ENCODE results near the gene TMEM150B.

Gene TMEM150B, protein sequence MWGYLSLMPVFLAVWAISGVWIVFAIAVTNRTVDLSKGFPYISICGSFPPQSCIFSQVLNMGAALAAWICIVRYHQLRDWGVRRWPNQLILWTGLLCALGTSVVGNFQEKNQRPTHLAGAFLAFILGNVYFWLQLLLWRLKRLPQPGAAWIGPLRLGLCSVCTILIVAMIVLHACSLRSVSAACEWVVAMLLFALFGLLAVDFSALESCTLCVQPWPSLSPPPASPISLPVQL

DNA sequence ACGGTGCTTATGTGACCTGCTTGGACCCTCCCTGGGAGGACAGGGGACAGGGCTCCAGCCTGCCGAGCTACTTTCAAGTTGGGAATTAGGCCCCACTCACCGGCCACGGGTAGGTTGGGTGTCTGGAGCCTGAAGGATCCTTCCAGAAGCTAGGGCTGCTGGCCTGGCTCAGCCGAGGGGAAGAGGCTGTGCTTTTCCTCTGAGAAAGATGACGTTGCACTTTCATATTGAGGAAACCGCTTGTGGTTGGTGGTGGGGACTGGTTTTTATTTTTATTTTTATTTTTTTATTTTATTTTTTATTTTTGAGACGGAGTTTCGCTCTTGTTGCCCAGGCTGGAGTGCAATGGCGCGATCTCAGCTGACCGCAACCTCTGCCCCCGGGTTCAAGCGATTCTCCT lies at the start of gene TMEM150B:
Gene TMEM150B, minus strand, starts transcription at position 170 of the 400 bp plus-strand sequence. CDS start 4,305 bp downstream, outside the sequence.
- ATAC-seq = no peak

DNA sequence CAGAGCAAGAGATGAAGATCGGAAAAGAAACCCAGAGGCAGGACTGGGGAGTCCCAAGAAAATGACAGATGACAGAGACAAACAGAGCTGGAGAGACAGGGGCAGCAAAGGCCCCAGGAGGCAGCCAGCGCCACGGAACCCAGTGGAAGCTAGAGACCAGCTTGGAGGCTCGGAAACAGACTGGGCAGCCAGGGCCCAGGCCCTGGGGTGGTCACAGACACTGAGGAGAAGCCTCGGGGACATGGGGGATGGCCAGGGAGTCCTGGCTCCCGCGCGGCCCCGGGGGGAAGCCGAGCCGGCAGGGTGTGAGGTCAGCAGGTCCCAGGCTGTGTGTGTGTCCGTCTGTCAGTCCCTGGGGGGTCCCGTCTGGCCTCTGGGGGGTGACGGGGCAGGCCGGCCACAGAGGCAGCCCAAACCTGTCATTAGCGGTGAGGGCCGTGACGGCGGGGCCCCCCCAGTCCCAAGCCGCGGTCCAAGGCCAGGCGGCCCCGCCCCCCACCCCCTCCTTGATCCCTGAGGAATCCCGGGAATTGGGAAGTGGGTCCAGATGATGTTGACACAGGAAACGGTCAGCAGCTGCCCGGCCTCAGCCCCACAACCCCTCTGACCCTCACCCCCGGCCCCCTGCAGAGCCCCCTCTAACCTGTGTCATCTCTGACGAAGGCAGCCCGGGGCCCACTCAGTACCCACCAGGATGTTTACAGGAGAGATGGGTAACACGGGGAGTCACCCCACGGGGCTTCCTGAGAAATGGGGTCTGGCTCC lies 49.0 kb upstream of the TMEM150B start:
- ATAC-seq = no peak

DNA sequence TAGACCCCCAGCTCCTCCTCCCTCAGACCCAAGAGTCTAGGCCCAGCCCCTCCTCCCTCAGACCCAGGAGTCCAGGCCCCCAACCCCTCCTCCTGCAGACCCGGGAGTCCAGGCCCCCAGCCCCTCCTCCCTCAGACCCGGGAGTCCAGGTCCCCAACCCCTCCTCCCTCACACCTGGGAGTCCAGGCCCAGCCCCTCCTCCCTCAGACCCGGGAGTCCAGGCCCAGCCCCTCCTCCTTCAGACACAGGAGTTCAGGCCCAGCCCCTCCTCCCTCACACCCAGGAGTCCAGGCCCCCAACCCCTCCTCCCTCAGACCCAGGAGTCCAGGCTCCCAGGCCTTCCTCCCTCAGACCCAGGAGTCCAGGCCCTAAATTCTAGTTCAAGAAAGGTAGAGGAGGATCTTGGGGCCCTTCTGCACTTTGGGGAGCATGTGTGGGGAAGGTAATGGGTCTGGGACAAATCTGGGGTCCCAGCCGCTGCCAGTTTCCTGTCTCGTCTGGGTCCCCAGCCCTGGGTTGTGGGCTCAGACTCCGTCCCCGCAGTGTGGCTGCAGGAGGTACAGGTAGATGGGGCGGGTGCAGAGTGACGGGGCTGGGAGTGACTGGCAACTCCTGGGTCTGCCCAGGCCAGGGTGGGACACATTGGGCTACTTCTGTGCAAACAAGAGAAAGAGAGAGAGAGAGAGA lies 48.3 kb upstream of the TMEM150B start:
- ATAC-seq = no peak

DNA sequence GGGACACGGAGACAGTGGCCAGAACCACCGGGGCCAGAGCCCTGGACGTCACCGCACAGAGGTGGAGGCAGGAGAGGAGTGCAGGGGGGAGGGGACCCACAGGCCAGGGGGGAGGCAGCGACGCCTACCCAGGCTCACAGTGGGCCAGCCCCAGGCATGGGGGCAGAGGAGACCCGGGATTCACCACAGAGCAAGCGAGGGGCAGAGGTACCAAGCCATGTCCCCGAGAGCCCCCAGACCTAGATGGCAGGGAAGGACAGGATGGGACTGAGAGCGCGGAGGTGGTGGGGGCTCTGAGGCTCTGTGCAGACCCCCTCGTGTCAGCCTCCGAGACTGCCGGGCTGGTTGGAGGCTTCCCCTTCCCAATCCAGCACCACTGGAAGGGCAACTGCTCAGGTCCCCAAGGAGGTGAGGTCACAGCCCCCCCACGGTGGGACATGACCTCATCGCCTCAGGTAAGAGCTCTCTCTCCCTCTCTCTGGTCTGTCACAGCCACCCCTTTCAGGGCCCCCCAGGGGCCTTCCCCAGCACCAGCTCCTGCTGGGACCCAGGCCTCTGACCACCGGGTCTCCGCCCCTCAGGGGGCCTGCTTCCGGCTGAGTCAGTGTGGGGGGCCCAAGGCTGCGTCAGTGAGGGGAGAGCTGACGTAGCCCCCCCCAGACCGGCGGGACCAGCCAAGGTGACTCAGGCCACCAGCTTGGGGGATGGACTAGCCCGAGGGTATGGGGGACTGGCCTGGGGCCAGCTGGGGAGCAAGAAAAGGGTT lies 47.4 kb upstream of the TMEM150B start:
- ATAC-seq = peak; percentile 26 to 28

DNA sequence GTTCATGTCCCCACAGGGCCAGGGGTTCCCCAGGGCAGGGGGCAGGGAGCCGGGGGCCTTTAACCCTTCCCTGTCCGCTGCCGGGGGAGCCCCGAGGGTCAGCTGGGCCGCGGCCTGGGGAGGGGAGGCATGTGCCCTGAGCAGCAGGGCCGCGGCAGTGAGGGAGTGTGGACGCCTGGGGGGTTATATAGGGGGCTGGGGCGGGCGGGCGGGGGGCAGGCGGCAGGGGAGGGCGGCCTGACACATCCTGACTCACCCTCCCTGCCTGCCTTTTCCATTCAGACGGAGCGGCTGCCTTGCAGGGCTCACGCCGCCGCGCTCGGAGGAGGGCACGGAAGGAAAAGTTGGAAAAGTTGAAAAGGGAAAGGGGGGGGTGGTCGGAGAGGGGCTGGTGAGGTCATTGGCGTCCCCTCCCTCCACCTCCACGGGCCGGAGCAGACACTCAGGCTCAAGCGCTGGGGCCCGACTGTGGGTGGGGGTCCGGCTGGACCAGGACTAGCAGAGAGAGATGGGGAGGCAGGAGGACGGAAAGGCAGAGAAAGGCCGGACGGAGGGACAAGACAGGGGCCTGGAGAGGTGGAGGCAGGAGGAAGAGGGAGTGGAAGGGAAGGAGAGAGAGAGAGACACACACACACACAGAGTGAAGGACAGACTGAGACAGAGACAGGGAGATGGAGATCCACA lies 45.3 kb upstream of the TMEM150B start, which contains the start of gene IL11:
Gene IL11, minus strand, starts transcription at position 159 of the 684 bp plus-strand sequence. Its CDS starts 153 bp downstream, at position 6.
- no peak for ATAC-seq

DNA sequence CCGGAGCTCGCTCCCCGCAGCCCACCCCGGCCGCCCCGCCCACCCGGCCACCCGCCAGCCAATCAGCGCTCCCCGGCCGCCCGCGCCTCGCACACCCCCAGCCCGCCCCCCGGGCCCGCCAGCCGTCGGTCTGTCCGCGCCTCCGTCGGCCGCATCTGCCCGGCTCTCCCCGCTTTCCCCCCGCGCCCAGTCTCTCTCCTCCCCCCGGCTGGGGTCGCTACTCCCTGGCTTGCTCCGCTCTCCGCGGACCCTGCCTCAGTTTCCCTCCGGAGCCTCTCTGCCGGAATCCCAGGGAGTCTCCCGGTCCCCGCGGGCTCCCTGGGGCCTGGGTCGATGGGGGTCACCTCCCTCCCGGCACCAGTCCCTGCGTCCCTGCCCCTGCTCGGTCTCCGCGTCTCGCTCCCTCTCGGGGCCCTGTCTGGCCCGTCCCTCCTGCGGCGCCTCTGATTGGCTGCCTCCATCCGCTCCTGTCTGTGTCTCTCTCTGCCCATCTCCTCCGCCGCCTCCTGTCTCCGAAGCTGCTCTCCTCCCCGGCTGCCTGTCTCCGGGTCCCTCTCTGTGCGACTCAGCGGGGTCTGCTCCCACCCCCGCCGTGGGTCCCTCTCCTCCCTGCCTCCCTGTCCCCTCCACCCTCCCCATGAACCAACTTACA lies 44.6 kb upstream of the TMEM150B start:
- ATAC-seq = peak; percentile 42 to 60

DNA sequence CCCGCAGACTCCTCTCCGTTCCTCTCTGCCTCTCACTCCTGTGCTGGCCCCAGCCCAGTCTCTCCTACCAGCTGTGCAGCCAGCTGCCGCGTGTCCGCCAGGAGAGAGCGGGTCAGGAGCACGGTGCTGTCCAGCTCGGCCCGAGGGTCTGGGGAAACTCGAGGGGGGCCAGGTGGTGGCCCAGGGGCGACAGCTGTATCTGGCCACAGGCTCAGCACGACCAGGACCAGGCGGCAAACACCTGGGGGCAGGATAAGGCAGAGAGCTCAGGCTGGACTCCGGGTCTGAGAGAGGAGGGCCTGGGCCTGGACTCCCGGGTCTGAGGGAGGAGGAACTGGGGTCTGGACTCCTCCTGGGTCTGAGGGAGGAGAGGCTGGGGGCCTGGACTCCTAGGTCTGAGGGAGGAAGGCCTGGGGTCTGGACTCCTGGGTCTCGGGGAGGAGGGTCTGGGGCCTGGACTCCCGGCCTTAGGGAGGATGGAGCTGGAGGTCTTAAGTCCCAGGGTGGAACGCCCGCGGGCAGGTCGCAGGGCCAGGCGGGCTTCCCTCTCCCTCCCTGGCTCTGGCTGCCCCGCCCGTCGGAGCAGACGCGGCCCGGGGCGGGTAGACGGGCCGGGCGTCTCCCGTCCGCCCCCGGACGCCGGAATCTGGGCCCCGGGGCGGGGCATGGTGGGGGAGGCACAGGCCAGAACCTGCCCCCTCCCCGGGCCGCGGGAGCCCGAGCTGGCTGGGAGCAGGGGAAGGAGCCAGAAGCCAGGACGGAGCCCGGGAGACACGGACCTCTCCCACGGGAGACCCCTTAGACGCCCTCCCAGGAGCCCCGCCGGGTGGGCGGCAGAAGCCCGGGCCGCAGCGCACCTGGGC lies 43.8 kb upstream of the TMEM150B start:
- peak; percentile 25 to 42 for ATAC-seq

DNA sequence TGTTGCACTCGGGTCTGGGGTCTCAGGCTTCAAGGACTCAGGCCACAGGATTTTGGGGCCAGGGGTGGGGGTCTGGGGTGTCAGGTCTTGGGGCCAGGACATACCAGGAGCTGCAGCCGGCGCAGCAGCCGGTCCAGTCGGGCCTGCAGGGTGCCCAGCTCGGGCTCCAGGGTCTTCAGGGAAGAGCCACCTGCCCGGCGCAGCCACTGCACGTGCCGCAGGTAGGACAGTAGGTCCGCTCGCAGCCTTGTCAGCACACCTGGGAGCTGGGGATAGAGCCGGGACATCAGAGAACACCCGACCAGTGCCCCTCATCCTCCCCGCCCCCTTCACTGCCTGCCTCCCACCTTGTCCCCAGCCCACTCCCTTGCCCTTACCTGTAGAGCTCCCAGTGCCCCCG lies 43.0 kb upstream of the TMEM150B start:
- no peak for ATAC-seq

DNA sequence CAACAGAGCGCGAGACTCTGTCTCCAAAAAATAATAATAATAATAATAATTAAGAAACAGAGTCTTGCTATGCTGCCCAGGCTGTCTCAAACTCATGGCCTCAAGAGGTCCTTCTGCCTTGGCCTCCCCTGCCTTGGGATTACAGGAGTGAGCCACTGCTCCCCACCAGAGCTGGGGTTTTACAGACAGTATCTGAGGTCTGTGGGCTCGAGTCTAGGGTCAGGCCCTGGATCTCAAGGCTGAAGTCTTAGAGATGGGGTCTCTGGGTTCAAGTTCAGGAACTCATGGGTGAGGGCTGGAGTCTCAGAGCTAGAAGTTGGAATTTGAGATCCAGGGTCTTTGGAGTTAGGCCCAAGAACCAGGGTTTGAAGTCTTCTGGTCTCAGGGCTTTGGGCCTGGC lies 41.6 kb upstream of the TMEM150B start:
- ATAC-seq = no peak

DNA sequence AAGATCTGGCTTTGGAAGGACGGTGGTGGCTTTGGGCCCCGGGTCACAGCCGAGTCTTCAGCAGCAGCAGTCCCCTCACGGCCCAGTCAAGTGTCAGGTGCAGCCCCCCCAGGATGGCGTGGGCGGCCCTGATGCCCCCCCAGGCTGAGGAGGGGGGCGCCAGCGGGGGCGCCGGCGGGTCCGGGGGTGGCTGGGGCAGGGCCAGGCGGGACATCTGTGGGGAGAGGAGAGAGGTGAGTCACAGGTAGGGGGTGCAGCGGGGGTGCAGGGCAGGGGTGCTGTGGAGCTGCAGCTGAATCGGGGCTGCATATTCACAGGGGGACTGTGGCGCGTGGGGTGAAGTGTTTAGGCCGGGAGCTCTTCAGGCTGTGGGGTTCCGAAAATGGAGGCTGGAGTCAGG lies 40.8 kb upstream of the TMEM150B start:
- no peak for ATAC-seq

DNA sequence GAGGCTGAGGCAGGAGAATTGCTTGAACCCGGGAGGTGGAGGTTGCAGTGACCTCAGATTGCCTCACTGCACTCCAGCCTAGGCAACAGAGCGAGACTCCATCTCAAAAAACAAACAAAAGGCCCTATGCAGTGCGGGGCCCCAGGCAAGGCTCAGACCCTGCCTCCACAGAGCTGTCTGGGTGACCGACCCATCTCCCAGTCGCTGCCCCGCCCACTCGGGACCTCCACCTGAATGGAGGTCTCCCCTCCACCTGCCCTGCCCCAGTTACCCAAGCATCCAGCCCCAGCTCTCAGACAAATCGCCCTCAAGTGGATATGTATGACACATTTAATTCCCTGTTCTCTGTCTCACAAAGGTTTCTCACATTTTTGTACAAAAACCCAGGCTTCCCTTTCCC lies 40.1 kb upstream of the TMEM150B start:
- no peak for ATAC-seq

DNA sequence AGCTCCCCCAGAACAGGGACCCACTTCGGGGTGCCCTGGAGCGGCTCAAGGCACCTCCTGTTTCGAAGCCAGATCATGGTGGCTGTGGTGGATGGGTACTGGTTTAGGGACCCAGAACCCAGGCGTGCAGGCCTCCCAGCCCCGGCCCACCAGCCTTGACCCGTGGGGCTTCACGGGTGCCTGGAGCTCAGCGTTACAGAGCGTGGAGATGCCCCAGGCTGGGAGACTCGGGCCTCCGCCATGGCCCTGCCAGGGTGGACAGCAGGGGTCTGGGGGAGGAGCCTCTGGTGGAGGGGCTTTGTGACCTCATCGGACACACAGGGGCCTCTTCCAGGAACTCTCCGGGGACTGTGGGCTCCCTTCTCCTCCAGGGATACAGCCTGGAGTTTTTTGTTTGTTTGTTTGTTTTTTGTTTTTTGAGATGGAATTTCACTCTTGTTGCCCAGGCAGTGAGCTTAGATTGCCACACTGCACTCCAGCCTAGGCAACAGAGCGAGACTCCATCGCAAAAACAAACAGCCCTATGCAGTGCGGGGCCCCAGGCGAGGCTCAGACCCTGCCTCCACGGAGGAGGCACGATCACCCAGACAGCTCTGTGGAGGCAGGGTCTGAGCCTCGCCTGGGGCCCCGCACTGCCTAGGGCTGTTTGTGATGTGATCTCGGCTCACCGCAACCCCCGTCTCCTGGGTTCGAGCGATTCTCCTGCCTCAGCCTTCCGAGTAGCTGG lies 38.0 kb upstream of the TMEM150B start, which contains the start of gene GARIN5B:
Gene GARIN5B, minus strand, starts transcription at position 271 of the 727 bp plus-strand sequence. Its CDS starts 194 bp downstream, at position 77.
- ATAC-seq = no peak

DNA sequence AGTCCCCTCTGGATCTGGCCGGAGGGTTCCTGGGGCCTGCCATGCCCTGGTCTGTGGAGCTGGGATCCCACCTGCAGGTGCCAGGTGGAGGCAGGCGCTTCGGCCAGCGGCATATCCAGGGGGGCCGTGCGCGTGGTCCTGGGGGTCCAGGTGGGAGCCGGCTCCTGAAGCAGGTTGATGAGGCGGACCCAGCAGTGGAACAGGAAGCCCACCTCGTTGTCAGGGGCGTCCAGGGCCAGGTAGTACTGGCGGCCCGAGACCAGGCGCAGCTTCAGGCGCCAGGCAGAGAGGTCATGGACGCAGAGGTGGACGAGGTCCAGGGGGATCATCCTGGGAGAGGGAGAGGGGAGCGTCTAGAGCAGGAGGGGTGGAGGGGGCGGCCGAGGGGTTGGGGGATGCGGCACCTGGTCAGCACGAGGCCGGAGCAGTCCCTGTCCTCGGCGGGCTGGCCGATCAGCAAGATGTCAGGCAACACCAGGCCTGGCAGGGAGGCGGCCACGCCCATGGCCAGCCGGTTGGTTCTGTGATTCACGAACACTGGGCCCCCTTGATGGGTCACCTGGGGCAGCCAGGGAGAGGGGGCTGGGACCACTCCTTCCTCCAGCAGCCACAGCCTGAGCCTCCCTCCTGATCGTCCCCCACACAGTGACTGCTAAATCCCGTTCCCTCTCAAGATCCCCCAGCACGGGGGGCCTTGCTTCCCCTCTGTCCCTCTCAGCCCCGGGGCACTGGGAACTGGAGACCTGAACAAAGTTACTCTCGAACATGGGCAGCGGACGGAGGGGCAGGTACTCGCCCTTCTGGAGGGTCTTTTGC lies 37.2 kb upstream of the TMEM150B start:
- ATAC-seq = no peak

DNA sequence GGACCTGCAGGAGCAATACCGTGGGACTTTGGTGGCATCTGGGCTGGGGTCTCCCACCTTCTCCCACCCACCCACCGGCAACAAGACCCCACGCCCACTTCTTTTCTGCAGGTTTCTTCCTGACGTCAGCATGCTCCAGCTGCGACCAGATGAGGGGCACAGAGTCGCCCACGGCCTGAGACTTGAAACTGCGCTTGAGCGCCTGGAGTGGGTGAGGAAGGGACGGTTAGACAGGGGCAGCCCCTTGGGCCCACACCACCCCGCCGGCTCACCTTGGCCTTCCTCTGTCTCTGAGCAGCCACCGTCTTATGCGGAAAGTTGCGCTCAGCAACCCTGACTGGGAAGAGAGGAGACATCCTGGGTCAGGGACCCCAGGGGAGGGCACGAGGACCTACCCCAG lies 35.8 kb upstream of the TMEM150B start:
- ATAC-seq = no peak

DNA sequence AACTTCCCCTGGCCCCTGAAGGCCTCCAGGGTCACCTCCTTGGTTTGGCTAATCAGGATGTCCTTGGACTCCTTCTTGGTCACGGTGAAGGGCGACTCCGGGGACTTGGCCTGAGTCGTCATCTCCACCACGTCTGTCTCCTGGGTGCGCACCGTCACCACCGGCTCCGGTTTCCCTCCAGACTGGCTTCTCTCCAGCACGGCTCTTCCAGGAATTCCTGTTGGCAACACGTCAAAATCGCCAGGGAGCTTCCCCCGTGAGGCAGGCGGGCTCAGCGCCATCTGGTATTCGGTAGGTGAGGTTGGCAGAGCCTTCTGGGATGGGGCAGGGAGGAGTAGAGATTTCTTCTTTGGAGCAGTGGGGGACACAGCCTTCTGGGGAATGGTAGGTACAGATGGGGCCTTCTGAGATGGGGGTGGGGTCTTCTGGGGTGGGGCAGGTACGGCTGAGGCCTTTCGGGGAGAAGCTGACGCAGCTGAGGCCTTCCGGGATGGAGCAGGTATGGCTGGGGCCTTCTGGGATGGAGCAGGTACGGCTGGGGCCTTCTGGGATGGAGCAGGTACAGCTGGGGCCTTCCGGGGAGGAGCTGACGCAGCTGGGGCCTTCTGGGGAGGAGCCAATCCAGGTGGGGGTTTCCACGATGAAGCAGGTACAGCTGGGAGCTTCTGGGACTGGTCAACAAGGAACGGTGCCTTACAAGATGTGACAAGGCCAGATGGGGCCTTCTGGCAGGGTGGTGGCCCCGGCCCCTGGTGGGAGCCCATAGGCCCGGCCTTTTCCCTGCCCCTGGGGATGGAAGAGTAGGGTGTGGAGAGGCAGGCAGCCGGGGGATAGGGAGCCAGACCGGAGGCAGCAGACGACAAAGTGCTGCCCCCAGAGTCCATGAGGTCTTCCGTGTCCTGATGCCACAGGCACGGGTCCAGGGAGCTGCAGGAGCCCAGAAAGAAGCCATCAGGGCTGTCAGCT lies 34.1 kb upstream of the TMEM150B start:
- no peak for ATAC-seq

DNA sequence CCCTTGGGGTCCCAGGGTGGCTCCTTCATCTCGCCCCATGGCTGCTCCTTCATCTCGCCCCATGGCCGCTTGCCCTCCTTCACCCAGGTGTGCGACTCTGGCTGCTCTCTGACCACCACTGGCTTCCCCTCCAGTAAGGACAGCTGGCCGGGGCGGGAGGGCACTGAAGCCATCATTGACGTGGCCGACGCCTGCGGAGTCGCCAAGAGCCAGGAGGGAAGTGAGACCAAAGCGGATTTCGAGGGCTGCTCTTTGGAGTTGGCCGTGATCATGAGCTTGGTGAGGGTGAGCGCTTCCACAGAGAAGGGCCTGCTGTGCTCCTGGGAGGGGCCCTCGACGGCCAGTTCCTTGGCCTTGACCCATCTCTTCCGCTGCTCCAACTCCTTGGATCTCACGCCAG lies 33.4 kb upstream of the TMEM150B start:
- ATAC-seq = no peak

DNA sequence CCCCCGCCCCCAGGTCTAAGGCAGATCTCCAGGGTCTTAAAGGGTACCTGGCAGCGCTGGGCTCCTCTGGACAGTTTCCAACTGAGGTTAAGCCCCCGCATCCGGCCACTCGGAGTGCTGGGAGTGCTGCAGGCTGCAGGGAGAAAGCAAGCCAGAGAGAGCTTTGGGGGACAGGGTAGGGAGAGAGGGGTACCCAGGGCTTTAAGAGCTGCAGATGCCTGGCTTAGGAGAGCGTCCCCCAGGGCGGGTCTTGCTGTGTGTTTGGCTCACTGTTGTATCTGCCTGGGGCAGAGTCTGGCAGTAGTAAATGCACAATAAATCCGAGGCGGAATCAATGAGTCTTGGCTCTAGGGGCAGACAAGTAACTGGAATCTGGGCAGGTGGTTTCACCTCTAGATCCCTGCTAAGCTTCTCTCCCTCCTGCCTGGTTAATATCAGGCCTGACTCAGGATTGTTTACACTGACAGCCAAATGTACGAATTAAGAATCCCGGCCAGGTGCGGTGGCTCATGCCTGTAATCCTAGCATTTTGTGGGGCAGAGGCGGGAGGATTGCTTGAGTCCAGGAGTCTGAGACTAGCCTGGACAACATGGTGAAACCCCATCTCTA lies 30.2 kb upstream of the TMEM150B start:
- ATAC-seq = no peak

All from activated CD4-positive, CD25-positive, alpha-beta regulatory T cell treated with anti-CD3 and anti-CD28 coated beads, Interleukin-2, amount 50 U/mL, for 24 hours (primary cell).